Neural progenitor cell (in vitro differentiated cells): ENCODE data around the gene TYK2. TPM values are rescaled to one million over a fixed set of nuclear protein-coding genes. Genes with fewer than 3 reads are reported as not detected.

Experiments used
- DNase-seq: peaks from one replicate; pipeline ENCODE4 v3.0.0-alpha.2; 2016; ENCODE audit warnings: low spot score
- H2AFZ ChIP-seq: fragments of 200-600 bp; sonication (generic); replicated peaks from 2 replicates; pipeline ENCODE4 v1.6.1; 2016; ENCODE audit warnings: antibody characterized with exemption
- H3F3A ChIP-seq: fragments of 200-600 bp; sonication (generic); 2 replicates; pipeline ENCODE4 v1.6.1; 2016; ENCODE audit warnings: antibody characterized with exemption, low read depth
- H3K27ac ChIP-seq: fragments of 200-600 bp; sonication (generic); 2 replicates; pipeline ENCODE4 v1.5.1; 2016; ENCODE audit warnings: mild to moderate bottlenecking
- H3K27me3 ChIP-seq: fragments of 200-600 bp; sonication (generic); 2 replicates; pipeline ENCODE4 v1.6.1; 2016; ENCODE audit warnings: mild to moderate bottlenecking, moderate library complexity
- H3K36me3 ChIP-seq: fragments of 200-600 bp; sonication (generic); 2 replicates; pipeline ENCODE4 v1.5.1; 2016
- H3K4me1 ChIP-seq: fragments of 200-600 bp; sonication (generic); 2 replicates; pipeline ENCODE4 v1.6.1; 2016; ENCODE audit warnings: mixed run types
- H3K4me2 ChIP-seq: fragments of 200-600 bp; sonication (generic); 2 replicates; pipeline ENCODE4 v1.6.1; 2016
- H3K4me3 ChIP-seq: fragments of 200-600 bp; sonication (generic); 2 replicates; pipeline ENCODE4 v1.5.1; 2016
- H3K79me2 ChIP-seq: fragments of 200-600 bp; sonication (generic); 2 replicates; pipeline ENCODE4 v1.6.1; 2016; ENCODE audit warnings: low read depth
- H3K9ac ChIP-seq: fragments of 200-600 bp; sonication (generic); 2 replicates; pipeline ENCODE4 v1.6.1; 2016
- H3K9me3 ChIP-seq: fragments of 200-600 bp; sonication (generic); 2 replicates; pipeline ENCODE4 v1.5.1; 2016; ENCODE audit warnings: low read depth
- H4K20me1 ChIP-seq: fragments of 200-600 bp; sonication (generic); 2 replicates; pipeline ENCODE4 v1.6.1; 2016; ENCODE audit warnings: low read depth
- H3K27ac Mint-ChIP-seq: 3 replicates; pipeline ENCODE4 v1.8.0; 2021; ENCODE audit warnings: mixed read lengths
- H3K27me3 Mint-ChIP-seq: 2 replicates; pipeline ENCODE4 v1.8.0; 2022; ENCODE audit warnings: low read depth, mild to moderate bottlenecking, inconsistent platforms, moderate library complexity, mixed read lengths; ENCODE audit not compliant: insufficient read depth
- H3K36me3 Mint-ChIP-seq: 3 replicates; pipeline ENCODE4 v1.8.0; 2021; ENCODE audit warnings: mixed read lengths
- H3K4me1 Mint-ChIP-seq: 3 replicates; pipeline ENCODE4 v1.8.0; 2021; ENCODE audit warnings: mixed read lengths
- H3K4me3 Mint-ChIP-seq: 3 replicates; pipeline ENCODE4 v1.8.0; 2021; ENCODE audit warnings: mild to moderate bottlenecking, moderate library complexity, mixed read lengths
- H3K9me3 Mint-ChIP-seq: 3 replicates; pipeline ENCODE4 v1.8.0; 2020; ENCODE audit warnings: mixed read lengths
- EZH2 ChIP-seq: fragments of 200-600 bp; sonication (generic); IDR thresholded peaks from 2 replicates; pipeline ENCODE4 v1.6.1; 2017; ENCODE audit warnings: antibody characterized with exemption, mild to moderate bottlenecking, moderate library complexity
- EZH2phosphoT487 ChIP-seq: fragments of 200-600 bp; sonication (generic); IDR thresholded peaks from 2 replicates; pipeline ENCODE4 v1.6.1; 2017; ENCODE audit warnings: antibody characterized with exemption
- total RNA-seq: library from RNA; depleted of rRNA; stranded (reverse); fragments of >200 nt; gene quantifications from 2 replicates; pipeline ENCODE4 v1.2.3, GENCODE V29; 2015; ENCODE audit warnings: low replicate concordance
- TF ChIP-seq, protein P1 (sequence below): fragments of 200-600 bp; sonication (generic); IDR thresholded peaks from 2 replicates; pipeline ENCODE4 v1.5.1; 2017; ENCODE audit warnings: antibody characterized with exemption, mild to moderate bottlenecking

The TYK2 gene
- total RNA-seq, 1 donor from 2014 or later = 20.7 TPM

DNA sequence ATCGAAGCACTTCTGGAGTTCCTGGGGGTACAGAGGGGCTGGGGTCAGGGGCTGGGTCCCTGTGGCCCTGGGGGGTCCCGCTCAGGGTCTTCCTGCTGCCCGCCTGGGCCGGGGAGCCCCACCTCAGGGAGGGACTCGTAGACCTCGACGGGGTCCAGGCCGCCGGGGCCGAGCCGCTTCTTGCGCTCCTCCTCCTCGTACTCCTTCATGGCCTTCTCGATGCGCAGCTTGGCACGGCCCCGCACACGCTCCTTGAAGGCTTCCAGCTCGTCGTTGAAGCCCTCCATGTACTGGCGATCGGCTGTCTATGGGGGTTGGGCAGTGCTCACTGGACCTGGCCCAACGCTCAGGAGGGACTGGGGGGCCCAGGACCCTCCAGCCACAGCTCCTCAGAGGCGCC lies 12.8 kb upstream of the TYK2 start:
- no peak overlapping the region for H3K4me3 ChIP-seq
- peaks cover 32% of the 10 kb centered on the region for H4K20me1 ChIP-seq
- peaks cover 6% of the 10 kb centered on the region for H3K27me3 Mint-ChIP-seq
- TF ChIP-seq EZH2phosphoT487 (no peak), EZH2 (no peak)
- TF ChIP-seq, protein P1, sequence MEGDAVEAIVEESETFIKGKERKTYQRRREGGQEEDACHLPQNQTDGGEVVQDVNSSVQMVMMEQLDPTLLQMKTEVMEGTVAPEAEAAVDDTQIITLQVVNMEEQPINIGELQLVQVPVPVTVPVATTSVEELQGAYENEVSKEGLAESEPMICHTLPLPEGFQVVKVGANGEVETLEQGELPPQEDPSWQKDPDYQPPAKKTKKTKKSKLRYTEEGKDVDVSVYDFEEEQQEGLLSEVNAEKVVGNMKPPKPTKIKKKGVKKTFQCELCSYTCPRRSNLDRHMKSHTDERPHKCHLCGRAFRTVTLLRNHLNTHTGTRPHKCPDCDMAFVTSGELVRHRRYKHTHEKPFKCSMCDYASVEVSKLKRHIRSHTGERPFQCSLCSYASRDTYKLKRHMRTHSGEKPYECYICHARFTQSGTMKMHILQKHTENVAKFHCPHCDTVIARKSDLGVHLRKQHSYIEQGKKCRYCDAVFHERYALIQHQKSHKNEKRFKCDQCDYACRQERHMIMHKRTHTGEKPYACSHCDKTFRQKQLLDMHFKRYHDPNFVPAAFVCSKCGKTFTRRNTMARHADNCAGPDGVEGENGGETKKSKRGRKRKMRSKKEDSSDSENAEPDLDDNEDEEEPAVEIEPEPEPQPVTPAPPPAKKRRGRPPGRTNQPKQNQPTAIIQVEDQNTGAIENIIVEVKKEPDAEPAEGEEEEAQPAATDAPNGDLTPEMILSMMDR = no peak
- H3K27ac ChIP-seq = no peak overlapping the region
- H3K27ac Mint-ChIP-seq = no peak overlapping the region
- no peaks in the 10 kb centered on the region for H3K9me3 Mint-ChIP-seq
- no peak for DNase-seq
- H3K9me3 ChIP-seq = no peaks in the 10 kb centered on the region
- H3K4me1 Mint-ChIP-seq = peaks cover 4% of the 10 kb centered on the region
- H3K4me2 ChIP-seq = no peak overlapping the region
- no peaks in the 10 kb centered on the region for H3K36me3 ChIP-seq
- no peak overlapping the region for H3K9ac ChIP-seq
- peaks cover 20% of the 10 kb centered on the region for H3F3A ChIP-seq
- H2AFZ ChIP-seq = no peak overlapping the region
- H3K27me3 ChIP-seq = no peaks in the 10 kb centered on the region
- H3K4me1 ChIP-seq = no peaks in the 10 kb centered on the region
- H3K4me3 Mint-ChIP-seq = no peak overlapping the region
- H3K79me2 ChIP-seq = peaks cover 12% of the 10 kb centered on the region
- peaks cover 9% of the 10 kb centered on the region for H3K36me3 Mint-ChIP-seq

DNA sequence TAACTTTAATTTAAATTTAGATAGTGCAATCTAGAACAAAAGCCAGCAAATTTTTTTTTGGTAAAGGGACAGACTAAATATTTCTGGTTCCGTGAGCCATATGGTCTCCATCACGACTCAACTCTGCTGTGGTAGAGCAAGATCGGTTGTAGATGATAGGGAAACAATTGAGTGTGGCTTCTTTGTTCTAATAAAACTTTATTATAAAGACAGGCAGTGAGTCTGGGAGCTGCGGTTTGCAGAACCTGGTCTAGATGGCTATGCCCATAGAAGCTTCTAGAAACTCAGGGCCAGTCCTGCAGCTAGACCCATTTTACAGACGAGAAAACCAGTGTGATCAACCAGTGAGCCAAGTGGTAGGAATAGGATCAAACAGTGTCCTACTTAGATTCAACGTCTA lies 11.7 kb upstream of the TYK2 start:
- Histone ChIP-seq H3K27ac (no peak overlapping the region), H3K4me3 (no peak overlapping the region), H3K36me3 (no peaks in the 10 kb centered on the region), H3K4me1 (no peaks in the 10 kb centered on the region), H2AFZ (no peak overlapping the region), H3K9me3 (no peaks in the 10 kb centered on the region), H3K9ac (no peak overlapping the region), H3F3A (peaks cover 20% of the 10 kb centered on the region), H3K4me2 (no peak overlapping the region), H3K79me2 (peaks cover 7% of the 10 kb centered on the region), H3K27me3 (no peaks in the 10 kb centered on the region), H4K20me1 (peaks cover 26% of the 10 kb centered on the region)
- H3K27me3 Mint-ChIP-seq = peaks cover 3% of the 10 kb centered on the region
- TF ChIP-seq, protein P1 = no peak
- no peak for TF ChIP-seq EZH2
- no peak for DNase-seq
- no peak overlapping the region for H3K27ac Mint-ChIP-seq
- H3K4me1 Mint-ChIP-seq = peaks cover 4% of the 10 kb centered on the region
- H3K4me3 Mint-ChIP-seq = no peak overlapping the region
- peaks cover 9% of the 10 kb centered on the region for H3K36me3 Mint-ChIP-seq
- H3K9me3 Mint-ChIP-seq = no peaks in the 10 kb centered on the region

DNA sequence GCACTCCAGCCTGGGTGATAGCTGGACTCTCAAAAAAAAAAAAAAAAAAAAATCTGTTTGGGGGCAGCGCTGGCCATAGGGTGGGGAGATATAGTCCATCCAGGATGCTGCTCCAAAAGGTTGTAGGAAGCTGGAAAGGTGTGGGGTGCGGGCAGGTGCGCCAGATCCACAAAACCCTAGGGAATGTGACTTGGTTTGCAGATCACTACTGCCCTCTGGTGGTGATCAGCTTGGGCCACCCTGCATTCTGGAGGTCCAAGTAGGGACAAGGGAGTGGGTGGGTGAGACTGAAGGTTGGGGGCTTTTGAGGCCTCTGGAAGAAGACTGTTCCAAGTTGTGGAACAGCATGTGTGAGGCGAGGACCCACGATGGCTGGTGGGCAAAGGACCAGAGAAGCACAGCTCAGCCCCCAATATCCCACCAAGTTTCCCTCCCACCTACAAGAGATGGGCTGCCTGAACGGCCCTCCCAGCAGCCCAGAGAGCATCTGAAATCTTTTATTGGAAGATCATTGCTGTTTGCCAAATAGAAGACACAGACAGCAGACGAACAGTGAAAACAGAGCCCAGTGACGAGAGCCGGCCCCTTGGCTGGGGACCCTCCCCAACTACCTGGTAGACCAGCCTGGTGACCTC lies 10.4 kb upstream of the TYK2 start:
- no peak overlapping the region for H3K4me2 ChIP-seq
- Mint-ChIP-seq H3K4me3 (no peak overlapping the region), H3K27ac (no peak overlapping the region), H3K9me3 (no peaks in the 10 kb centered on the region), H3K36me3 (peaks cover 7% of the 10 kb centered on the region), H3K4me1 (peaks cover 4% of the 10 kb centered on the region), H3K27me3 (peaks cover 5% of the 10 kb centered on the region)
- H3K4me1 ChIP-seq = no peaks in the 10 kb centered on the region
- peak; percentile 81 for DNase-seq
- no peaks in the 10 kb centered on the region for H3K36me3 ChIP-seq
- no peak for TF ChIP-seq EZH2phosphoT487
- TF ChIP-seq, protein P1 = peak; percentile 79
- no peak overlapping the region for H2AFZ ChIP-seq
- no peaks in the 10 kb centered on the region for H3K79me2 ChIP-seq
- H3K27me3 ChIP-seq = no peaks in the 10 kb centered on the region
- H3F3A ChIP-seq = peaks cover 20% of the 10 kb centered on the region
- H3K27ac ChIP-seq = no peak overlapping the region
- no peaks in the 10 kb centered on the region for H3K9me3 ChIP-seq
- no peak overlapping the region for H3K9ac ChIP-seq
- H4K20me1 ChIP-seq = peaks cover 22% of the 10 kb centered on the region
- no peak overlapping the region for H3K4me3 ChIP-seq
